Nephron (organoid): ENCODE results near the gene DCX.

ENCODE experiments used
- H3K27ac Mint-ChIP-seq, 3 experiments: 2 replicates each; pipeline ENCODE4 v1.8.0; 2020; ENCODE audit warnings: mixed read lengths in 3 of 3, mild to moderate bottlenecking in 2 of 3, moderate library complexity in 1 of 3
- H3K27me3 Mint-ChIP-seq: 2 replicates; pipeline ENCODE4 v1.8.0; 2021; ENCODE audit warnings: low read depth, mild to moderate bottlenecking, moderate library complexity, mixed read lengths
- H3K36me3 Mint-ChIP-seq: 2 replicates; pipeline ENCODE4 v1.8.0; 2020; ENCODE audit warnings: low read depth, mixed read lengths
- H3K4me1 Mint-ChIP-seq: 2 replicates; pipeline ENCODE4 v1.8.0; 2020; ENCODE audit warnings: mixed read lengths
- H3K4me3 Mint-ChIP-seq, 3 experiments: 2 replicates each; pipeline ENCODE4 v1.8.0; 2020; ENCODE audit warnings: mild to moderate bottlenecking in 3 of 3, mixed read lengths in 3 of 3, moderate library complexity in 2 of 3
- H3K9me3 Mint-ChIP-seq: 2 replicates; pipeline ENCODE4 v1.8.0; 2020; ENCODE audit warnings: mixed read lengths
- TF ChIP-seq, protein P1 (sequence below), 3 experiments: fragments of 200-600 bp; sonication (generic); IDR thresholded peaks; one replicate each; pipeline ENCODE4 v1.5.0; 2021; ENCODE audit warnings: antibody characterized with exemption in 3 of 3; ENCODE audit not compliant: unreplicated experiment in 3 of 3

The DCX gene

DNA sequence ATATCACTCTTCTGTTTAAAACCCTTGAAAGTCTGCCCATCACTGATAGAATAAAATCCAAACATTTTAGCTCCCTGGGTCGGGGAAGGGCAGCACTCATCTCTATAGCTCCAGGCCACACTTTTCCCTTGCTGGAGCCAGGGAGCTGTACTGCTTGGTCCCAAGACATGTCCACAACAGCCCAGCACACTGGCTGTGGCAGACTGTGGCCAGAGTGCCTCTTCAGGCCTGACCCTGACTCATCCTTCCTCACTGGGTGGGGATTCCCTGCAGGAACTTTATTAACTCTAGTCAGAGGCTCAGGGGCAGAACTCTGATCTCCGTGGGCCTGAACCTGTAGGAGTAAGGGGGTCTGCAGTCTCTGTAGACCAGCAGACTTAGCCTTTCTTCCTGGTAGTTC, 71.9 kb downstream of the DCX start:
- Mint-ChIP-seq H3K4me1 (peaks cover 20% of the 10 kb centered on the region), H3K4me3 (no peak overlapping the region), H3K36me3 (no peaks in the 10 kb centered on the region), H3K27ac (no peak overlapping the region), H3K27me3 (no peaks in the 10 kb centered on the region), H3K9me3 (peaks cover 12% of the 10 kb centered on the region)
- TF ChIP-seq, protein P1, sequence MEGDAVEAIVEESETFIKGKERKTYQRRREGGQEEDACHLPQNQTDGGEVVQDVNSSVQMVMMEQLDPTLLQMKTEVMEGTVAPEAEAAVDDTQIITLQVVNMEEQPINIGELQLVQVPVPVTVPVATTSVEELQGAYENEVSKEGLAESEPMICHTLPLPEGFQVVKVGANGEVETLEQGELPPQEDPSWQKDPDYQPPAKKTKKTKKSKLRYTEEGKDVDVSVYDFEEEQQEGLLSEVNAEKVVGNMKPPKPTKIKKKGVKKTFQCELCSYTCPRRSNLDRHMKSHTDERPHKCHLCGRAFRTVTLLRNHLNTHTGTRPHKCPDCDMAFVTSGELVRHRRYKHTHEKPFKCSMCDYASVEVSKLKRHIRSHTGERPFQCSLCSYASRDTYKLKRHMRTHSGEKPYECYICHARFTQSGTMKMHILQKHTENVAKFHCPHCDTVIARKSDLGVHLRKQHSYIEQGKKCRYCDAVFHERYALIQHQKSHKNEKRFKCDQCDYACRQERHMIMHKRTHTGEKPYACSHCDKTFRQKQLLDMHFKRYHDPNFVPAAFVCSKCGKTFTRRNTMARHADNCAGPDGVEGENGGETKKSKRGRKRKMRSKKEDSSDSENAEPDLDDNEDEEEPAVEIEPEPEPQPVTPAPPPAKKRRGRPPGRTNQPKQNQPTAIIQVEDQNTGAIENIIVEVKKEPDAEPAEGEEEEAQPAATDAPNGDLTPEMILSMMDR (IDR thresholded peaks at IDR 0.05; ENCODE audit: unreplicated experiment in 3 of 3), result no peak

DNA sequence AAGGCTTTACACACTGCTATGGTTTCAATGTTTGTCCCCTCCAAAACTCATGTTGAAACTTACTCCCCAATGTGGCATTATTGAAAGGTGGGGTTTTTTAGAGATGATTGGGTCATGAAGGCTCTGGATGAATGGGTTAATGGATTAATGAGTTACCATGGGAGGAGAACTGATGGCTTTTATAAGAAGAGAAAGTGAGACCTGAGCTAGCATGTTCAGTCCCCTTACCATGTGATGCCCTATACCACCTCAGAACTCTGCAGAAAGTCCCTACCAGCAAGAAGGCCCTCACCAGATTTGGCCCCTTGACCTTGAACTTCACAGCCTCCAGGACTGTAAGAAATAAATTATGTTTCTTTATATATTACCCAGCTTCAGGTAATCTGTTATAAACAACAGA, 72.8 kb downstream of the DCX start:
- Mint-ChIP-seq H3K4me1 (peaks cover 22% of the 10 kb centered on the region), H3K36me3 (no peaks in the 10 kb centered on the region), H3K4me3 (no peak overlapping the region), H3K9me3 (peaks cover 4% of the 10 kb centered on the region), H3K27ac (no peak overlapping the region), H3K27me3 (no peaks in the 10 kb centered on the region)
- TF ChIP-seq, protein P1 (IDR thresholded peaks at IDR 0.05; ENCODE audit: unreplicated experiment in 3 of 3), result no peak

DNA sequence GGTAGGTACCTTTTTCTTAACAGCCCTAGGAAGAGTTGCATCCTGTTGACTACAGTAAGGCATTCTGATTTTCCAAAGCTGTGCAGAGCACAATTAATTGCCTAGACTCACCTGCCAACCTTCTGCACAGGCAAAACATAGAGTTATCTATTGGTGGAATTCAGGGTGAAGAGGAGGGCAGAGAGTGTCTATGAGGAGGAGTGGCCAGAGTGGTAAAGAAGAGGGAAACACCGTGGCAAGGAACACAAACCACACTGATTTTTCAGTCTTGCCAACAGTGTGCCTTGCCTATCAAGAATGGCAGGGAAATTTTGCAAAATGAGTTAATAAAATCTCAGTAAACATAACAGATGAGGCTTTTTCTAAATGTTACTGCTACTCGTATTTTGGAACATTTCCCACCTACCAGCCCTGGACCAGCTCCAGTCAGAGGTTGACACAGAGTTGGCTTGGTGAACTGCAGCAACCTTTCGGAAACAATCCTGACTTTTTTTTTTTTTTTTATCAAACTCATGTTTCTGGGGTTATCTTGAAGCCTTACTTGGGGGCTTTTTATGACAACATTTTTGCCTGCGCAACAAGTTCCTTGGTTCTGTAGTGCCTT, 73.8 kb downstream of the DCX start:
- H3K4me1 Mint-ChIP-seq, result peaks cover 22% of the 10 kb centered on the region
- H3K27ac Mint-ChIP-seq, result no peak overlapping the region
- no peak overlapping the region for H3K4me3 Mint-ChIP-seq
- TF ChIP-seq, protein P1 (IDR thresholded peaks at IDR 0.05; ENCODE audit: unreplicated experiment in 3 of 3), result no peak
- no peaks in the 10 kb centered on the region for H3K36me3 Mint-ChIP-seq
- H3K9me3 Mint-ChIP-seq, result peaks cover 2% of the 10 kb centered on the region
- H3K27me3 Mint-ChIP-seq, result no peaks in the 10 kb centered on the region

DNA sequence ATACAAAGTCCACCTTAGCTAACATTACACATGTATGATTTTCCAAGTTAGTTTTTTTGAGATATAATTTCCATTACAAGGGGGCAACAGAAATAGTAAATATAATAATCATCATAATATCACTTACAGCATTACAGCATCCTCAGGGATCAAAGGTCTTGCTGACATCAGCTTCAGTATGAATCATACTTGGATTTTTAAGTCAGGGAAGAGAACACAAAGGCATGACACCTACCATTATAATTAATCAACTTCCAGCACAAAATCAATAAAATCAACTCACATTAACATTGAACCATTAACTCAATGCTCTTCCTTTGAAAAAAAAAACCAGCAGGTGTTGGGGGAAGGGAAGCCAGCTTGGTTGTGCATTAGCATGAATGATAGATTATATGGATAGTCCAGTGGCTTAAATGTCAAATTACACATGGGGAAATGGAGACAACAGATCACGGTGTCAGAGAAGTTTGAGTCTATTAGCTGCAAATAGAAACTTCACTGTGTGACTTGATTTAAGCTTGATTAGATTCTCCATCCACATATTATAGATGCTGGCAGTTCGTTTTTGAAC, 74.8 kb downstream of the DCX start:
- TF ChIP-seq, protein P1 (IDR thresholded peaks at IDR 0.05; ENCODE audit: unreplicated experiment in 3 of 3), result no peak
- H3K27me3 Mint-ChIP-seq, result no peaks in the 10 kb centered on the region
- H3K36me3 Mint-ChIP-seq, result no peaks in the 10 kb centered on the region
- no peaks in the 10 kb centered on the region for H3K9me3 Mint-ChIP-seq
- peaks cover 22% of the 10 kb centered on the region for H3K4me1 Mint-ChIP-seq
- H3K27ac Mint-ChIP-seq, result no peak overlapping the region
- H3K4me3 Mint-ChIP-seq, result no peak overlapping the region

DNA sequence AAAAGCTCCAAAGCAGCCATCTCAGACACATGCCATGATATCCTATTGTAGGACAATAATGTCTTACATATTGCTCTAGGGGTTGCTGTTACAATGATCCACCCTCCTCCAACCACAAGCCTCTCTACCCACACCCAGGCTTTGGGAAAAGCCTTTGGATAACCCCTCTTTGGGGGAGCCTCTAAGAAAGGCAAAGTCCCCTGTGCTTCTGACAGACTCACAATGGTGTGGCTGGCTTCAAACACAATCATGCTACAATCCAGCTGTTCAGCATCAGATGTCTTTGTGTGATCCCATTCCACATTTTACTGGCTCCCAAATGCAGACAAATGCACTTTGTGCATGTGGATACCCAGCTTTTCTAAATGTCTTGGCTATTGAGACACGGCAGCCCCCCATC, 75.9 kb downstream of the DCX start:
- Mint-ChIP-seq H3K27me3 (no peaks in the 10 kb centered on the region), H3K27ac (no peak overlapping the region), H3K9me3 (no peaks in the 10 kb centered on the region), H3K4me3 (no peak overlapping the region), H3K36me3 (no peaks in the 10 kb centered on the region), H3K4me1 (peaks cover 22% of the 10 kb centered on the region)
- TF ChIP-seq, protein P1 (IDR thresholded peaks at IDR 0.05; ENCODE audit: unreplicated experiment in 3 of 3), result no peak

DNA sequence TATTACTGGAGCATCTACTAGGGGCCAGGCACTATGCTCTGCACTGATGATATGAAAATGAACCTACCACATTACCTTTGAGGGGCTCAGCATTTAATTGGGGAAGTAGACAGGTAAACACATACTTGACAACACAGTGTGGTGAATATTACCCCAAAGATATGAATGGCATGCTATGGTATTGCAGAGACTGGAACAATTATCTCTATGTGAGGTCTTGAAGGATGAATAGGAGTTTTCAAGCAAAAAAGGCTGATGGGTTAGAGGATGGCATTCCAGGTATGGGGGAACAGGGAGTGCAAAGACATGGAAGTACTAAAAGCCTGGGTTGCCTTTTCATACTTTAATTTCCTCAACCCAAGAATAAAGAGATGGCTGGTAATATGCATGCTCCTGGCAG, 82.6 kb downstream of the DCX start:
- TF ChIP-seq, protein P1 (IDR thresholded peaks at IDR 0.05; ENCODE audit: unreplicated experiment in 3 of 3), result no peak
- Mint-ChIP-seq H3K4me1 (no peaks in the 10 kb centered on the region), H3K27ac (no peak overlapping the region), H3K36me3 (peaks cover 19% of the 10 kb centered on the region), H3K27me3 (no peaks in the 10 kb centered on the region), H3K9me3 (peaks cover 2% of the 10 kb centered on the region), H3K4me3 (no peak overlapping the region)
